GM12878 (cell line): Measurements from ENCODE around the gene EPB41L4B. TPM values are rescaled to one million over a fixed set of nuclear protein-coding genes. Genes with fewer than 3 reads are reported as not detected.

ENCODE experiments used
- ATAC-seq: fragments of 200-7000 bp; cut with Tn5 transposase; 3 replicates; pipeline ENCODE4 v1.9.1; 2020; ENCODE audit warnings: mild to moderate bottlenecking, moderate library complexity
- BruUV-seq: library from RNA; stranded (reverse); fragments of 400-500 nt; replicated peaks from 2 replicates; lab custom pipeline; 2021; lab: Mats Ljungman, UMichigan
- CTCF ChIA-PET: fragments of 300-600 bp; sonication (Branson Sonifier 250); formaldehyde crosslinking; extraction: SDS; loops from one replicate; lab custom pipeline; 2021; ENCODE audit warnings: inconsistent platforms; lab: Yijun Ruan, JAX
- POLR2A ChIA-PET: fragments of 350-600 bp; formaldehyde crosslinking; extraction: SDS; loops from one replicate; lab custom pipeline; 2021; ENCODE audit warnings: inconsistent platforms; lab: Charles Lee
- RAD21 ChIA-PET: fragments of 300-600 bp; sonication (Branson Sonifier 250); formaldehyde crosslinking; loops from one replicate; lab custom pipeline; 2023; ENCODE audit warnings: antibody characterized with exemption; ENCODE audit not compliant: unreplicated experiment; lab: Charles Lee
- SMC1A ChIA-PET: fragments of 300-600 bp; sonication (Branson Sonifier 250); formaldehyde crosslinking; loops from one replicate; lab custom pipeline; 2023; ENCODE audit not compliant: unreplicated experiment, uncharacterized antibody; lab: Charles Lee
- DNase-seq: peaks from one replicate; pipeline ENCODE4 v3.0.0-alpha.2; 2011; ENCODE audit warnings: low read depth, low spot score
- FAIRE-seq: peaks from 3 replicates; lab custom pipeline; 2011; peaks lifted over from hg19 to GRCh38; lab: Jason Lieb, UNC
- H2AFZ ChIP-seq: 2 replicates; pipeline ENCODE4 v1.6.0; 2011; ENCODE audit warnings: low read depth, low read length, control low read depth; ENCODE audit not compliant: control insufficient read depth
- H3K27ac ChIP-seq: 2 replicates; pipeline ENCODE4 v1.5.1; 2011; ENCODE audit warnings: control low read depth; ENCODE audit not compliant: control insufficient read depth, insufficient read depth
- H3K27me3 ChIP-seq, 2 experiments: replicated peaks in 1 of 2; 2 replicates each; pipeline versions ENCODE4 v1.6.0 to v1.6.1; 2011; ENCODE audit warnings: low read length in 1 of 2; ENCODE audit not compliant: control insufficient read depth in 2 of 2, insufficient read depth in 2 of 2
- H3K36me3 ChIP-seq, 2 experiments: 2 replicates each; pipeline ENCODE4 v1.5.1; 2011; ENCODE audit warnings: low read length in 1 of 2; ENCODE audit not compliant: control insufficient read depth in 2 of 2, insufficient read depth in 2 of 2
- H3K4me1 ChIP-seq: 2 replicates; pipeline ENCODE4 v1.6.1; 2011; ENCODE audit warnings: mild to moderate bottlenecking, low read length, moderate library complexity, mixed read lengths; ENCODE audit not compliant: control insufficient read depth, insufficient read depth
- H3K4me2 ChIP-seq: 2 replicates; pipeline ENCODE4 v1.6.0; 2011; ENCODE audit warnings: control low read depth; ENCODE audit not compliant: control insufficient read depth, insufficient read depth
- H3K4me3 ChIP-seq: fragments of 200-600 bp; sonication (generic); 2 replicates; pipeline ENCODE4 v1.5.1; 2016
- H3K79me2 ChIP-seq: 2 replicates; pipeline ENCODE4 v1.6.0; 2011; ENCODE audit warnings: low read length; ENCODE audit not compliant: control insufficient read depth, insufficient read depth
- H3K9ac ChIP-seq: 2 replicates; pipeline ENCODE4 v1.8.0; 2011; ENCODE audit warnings: low read length, control low read depth, mixed read lengths; ENCODE audit not compliant: control insufficient read depth, insufficient read depth
- H3K9me3 ChIP-seq: replicated peaks from 3 replicates; pipeline ENCODE4 v1.5.1; 2011; ENCODE audit warnings: mild to moderate bottlenecking, low read length; ENCODE audit not compliant: control insufficient read depth, insufficient read depth
- H4K20me1 ChIP-seq: 2 replicates; pipeline ENCODE4 v1.6.0; 2011; ENCODE audit not compliant: control insufficient read depth, insufficient read depth
- JUNB ChIP-seq: IDR thresholded peaks from 2 replicates; pipeline ENCODE4 v1.6.1; 2016; ENCODE audit warnings: antibody characterized with exemption, mild to moderate bottlenecking
- POLR2A ChIP-seq: IDR thresholded peaks from 2 replicates; pipeline ENCODE4 v1.6.1; 2011; ENCODE audit warnings: low read depth, mild to moderate bottlenecking, low read length
- RBBP5 ChIP-seq: fragments of 200-600 bp; sonication (generic); conservative IDR thresholded peaks from 2 replicates; pipeline ENCODE4 v1.6.1; 2016
- REST ChIP-seq: IDR thresholded peaks from 2 replicates; pipeline ENCODE4 v1.6.1; 2012; ENCODE audit warnings: mild to moderate bottlenecking, low read depth, low read length
- SREBF1 ChIP-seq: IDR thresholded peaks from 2 replicates; pipeline ENCODE4 v1.6.1; 2012; ENCODE audit warnings: mild to moderate bottlenecking, low read length
- SUZ12 ChIP-seq: fragments of 200-600 bp; sonication (generic); IDR thresholded peaks from one replicate; pipeline ENCODE4 v1.6.1; 2018; ENCODE audit warnings: antibody characterized with exemption, mild to moderate bottlenecking; ENCODE audit not compliant: unreplicated experiment
- YBX1 ChIP-seq: fragments of 450-650 bp; IDR thresholded peaks from 2 replicates; pipeline ENCODE4 v1.6.1; 2016; ENCODE audit warnings: antibody characterized with exemption
- ZNF217 ChIP-seq: fragments of 450-650 bp; IDR thresholded peaks from 2 replicates; pipeline ENCODE4 v1.6.1; 2017; ENCODE audit warnings: antibody characterized with exemption, mild to moderate bottlenecking
- WGBS: methylation state at CpG from one replicate; pipeline ENCODE4 v1.1.6; 2016; ENCODE audit warnings: low lambda C conversion rate; ENCODE audit not compliant: insufficient replicate concordance, insufficient coverage; ENCODE audit errors: missing lambda C conversion rate; 5-methylcytosine and 5-hydroxymethylcytosine counted together
- in situ Hi-C: fragments of 300-500 bp; cut with MboI; formaldehyde crosslinking; loops from 9 replicates; pipeline ENCODE4 v1.14.3; 2018; ENCODE audit warnings: mixed read lengths
- intact Hi-C: fragments of 100-400 bp; cut with micrococcal nuclease; formaldehyde crosslinking; loops from one replicate; pipeline ENCODE4 v1.14.2; 2022; ENCODE audit not compliant: unreplicated experiment
- polyA plus RNA-seq, 11 experiments: library from polyadenylated mRNA; depleted of rRNA in 4 of 11; unstranded in 6 of 11; stranded (reverse) in 5 of 11; fragments of >200 nt; fragmentation: Nextera tagmentation in 4 of 11; fragmentation: Illumina TruSeq in 1 of 11; extraction: Ambion mirVana in 4 of 11; extraction: Trizol in 1 of 11; gene quantifications; 1 replicate in 1 of 11; 2 replicates in 10 of 11; pipeline versions ENCODE4 v1.2.1 to v1.2.3, GENCODE V29; 2011 to 2016; ENCODE audit warnings: inconsistent platforms in 2 of 11, missing spikeins in 2 of 11, low read depth in 1 of 11
- total RNA-seq, 4 experiments: library from RNA; depleted of rRNA in 3 of 4; stranded (reverse); fragments of >200 nt in 3 of 4; fragmentation: Illumina TruSeq in 1 of 4; extraction: Trizol in 1 of 4; gene quantifications; 2 replicates each; pipeline versions ENCODE4 v1.2.1 to v1.2.3, GENCODE V29; 2013 to 2021
- TF ChIP-seq, protein P1 (sequence below): fragments of 450-650 bp; IDR thresholded peaks from 2 replicates; pipeline ENCODE4 v1.6.1; 2017; ENCODE audit warnings: mild to moderate bottlenecking
- TF ChIP-seq, protein P2 (sequence below): fragments of 450-650 bp; IDR thresholded peaks from 2 replicates; pipeline ENCODE4 v1.6.1; 2018; ENCODE audit warnings: borderline replicate concordance, mild to moderate bottlenecking; ENCODE audit not compliant: partially characterized antibody

EPB41L4B gene
- total and polyA plus RNA-seq, 10 of the 15 experiments (the other 5 are each of a cell fraction or from before 2014, with no cell fraction given): 0.04 to 0.75 (median 0.13) TPM; not detected in 1

DNA sequence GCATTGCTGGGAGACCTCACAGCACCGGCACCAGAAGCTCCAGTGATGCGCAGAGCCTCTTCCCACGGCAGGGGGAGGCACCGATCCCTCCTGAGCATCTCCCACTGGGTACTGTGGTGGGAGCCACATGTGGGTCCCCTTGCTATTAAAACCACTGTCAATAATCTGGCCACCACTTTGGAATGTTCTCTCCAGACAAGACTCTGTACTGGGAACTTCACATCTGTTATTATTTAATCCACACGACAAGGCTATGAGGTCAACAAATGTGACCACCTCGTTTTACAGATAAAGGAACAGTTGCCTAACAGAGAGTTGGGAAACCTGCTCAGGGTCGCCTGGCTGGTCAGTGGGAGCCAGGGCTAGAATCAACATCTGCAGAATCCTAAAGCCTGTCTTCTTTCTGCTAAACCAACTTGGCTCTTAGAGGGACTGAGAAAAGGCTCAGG is 72.7 kb downstream of the EPB41L4B start:
- Histone ChIP-seq H4K20me1 (no peaks in the 10 kb centered on the region), H3K79me2 (no peaks in the 10 kb centered on the region), H3K4me1 (no peaks in the 10 kb centered on the region), H3K4me2 (no peak overlapping the region), H3K9ac (no peak overlapping the region), H3K4me3 (no peak overlapping the region), H2AFZ (no peak overlapping the region), H3K27ac (no peak overlapping the region), H3K27me3 (no peaks in the 10 kb centered on the region; a peak in 1 of 4 replicates), H3K36me3 (no peaks in the 10 kb centered on the region), H3K9me3 (no peaks in the 10 kb centered on the region)
- ChIA-PET POLR2A (no interaction called here), RAD21 (interaction anchor here (1.2 to 1.6 kb wide), 2 partner anchors 164 to 220 kb away, joined by 3 to 5 read pairs; no protein-coding TSS in a partner anchor), SMC1A (interaction anchor here (1.2 kb wide), 1 partner anchor 192 kb away, joined by 4 read pairs; no protein-coding TSS in a partner anchor), CTCF (interaction anchor here (1.2 to 2.5 kb wide), 4 partner anchors 76 to 222 kb away, joined by 3 to 12 read pairs (median 6); no protein-coding TSS in a partner anchor)
- DNase-seq (no peak), FAIRE-seq (no peak), ATAC-seq (no peak)
- no TSS peak for BruUV-seq
- 33% methylated on average over 7 of the region's 7 CpGs for WGBS
- in situ Hi-C loops: loop anchor here (5.0 to 10.0 kb wide), 2 partner anchors 154 to 227 kb away; no protein-coding TSS in a partner anchor
- no peak for TF ChIP-seq POLR2A
- no peak for TF ChIP-seq SREBF1
- TF ChIP-seq, protein P1, sequence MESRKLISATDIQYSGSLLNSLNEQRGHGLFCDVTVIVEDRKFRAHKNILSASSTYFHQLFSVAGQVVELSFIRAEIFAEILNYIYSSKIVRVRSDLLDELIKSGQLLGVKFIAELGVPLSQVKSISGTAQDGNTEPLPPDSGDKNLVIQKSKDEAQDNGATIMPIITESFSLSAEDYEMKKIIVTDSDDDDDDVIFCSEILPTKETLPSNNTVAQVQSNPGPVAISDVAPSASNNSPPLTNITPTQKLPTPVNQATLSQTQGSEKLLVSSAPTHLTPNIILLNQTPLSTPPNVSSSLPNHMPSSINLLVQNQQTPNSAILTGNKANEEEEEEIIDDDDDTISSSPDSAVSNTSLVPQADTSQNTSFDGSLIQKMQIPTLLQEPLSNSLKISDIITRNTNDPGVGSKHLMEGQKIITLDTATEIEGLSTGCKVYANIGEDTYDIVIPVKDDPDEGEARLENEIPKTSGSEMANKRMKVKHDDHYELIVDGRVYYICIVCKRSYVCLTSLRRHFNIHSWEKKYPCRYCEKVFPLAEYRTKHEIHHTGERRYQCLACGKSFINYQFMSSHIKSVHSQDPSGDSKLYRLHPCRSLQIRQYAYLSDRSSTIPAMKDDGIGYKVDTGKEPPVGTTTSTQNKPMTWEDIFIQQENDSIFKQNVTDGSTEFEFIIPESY: no peak
- TF ChIP-seq ZNF217: no peak
- TF ChIP-seq, protein P2, sequence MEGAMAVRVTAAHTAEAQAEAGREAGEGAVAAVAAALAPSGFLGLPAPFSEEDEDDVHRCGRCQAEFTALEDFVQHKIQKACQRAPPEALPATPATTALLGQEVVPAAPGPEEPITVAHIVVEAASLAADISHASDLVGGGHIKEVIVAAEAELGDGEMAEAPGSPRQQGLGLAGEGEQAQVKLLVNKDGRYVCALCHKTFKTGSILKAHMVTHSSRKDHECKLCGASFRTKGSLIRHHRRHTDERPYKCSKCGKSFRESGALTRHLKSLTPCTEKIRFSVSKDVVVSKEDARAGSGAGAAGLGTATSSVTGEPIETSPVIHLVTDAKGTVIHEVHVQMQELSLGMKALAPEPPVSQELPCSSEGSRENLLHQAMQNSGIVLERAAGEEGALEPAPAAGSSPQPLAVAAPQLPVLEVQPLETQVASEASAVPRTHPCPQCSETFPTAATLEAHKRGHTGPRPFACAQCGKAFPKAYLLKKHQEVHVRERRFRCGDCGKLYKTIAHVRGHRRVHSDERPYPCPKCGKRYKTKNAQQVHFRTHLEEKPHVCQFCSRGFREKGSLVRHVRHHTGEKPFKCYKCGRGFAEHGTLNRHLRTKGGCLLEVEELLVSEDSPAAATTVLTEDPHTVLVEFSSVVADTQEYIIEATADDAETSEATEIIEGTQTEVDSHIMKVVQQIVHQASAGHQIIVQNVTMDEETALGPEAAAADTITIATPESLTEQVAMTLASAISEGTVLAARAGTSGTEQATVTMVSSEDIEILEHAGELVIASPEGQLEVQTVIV: no peak
- no peak for TF ChIP-seq JUNB
- no peak for TF ChIP-seq REST
- no peak for TF ChIP-seq YBX1
- TF ChIP-seq SUZ12: no peak
- TF ChIP-seq RBBP5: no peak
- intact Hi-C loops: no loop called here
